Activated CD4-positive, alpha-beta memory T cell treated with anti-CD3 and anti-CD28 coated beads, Interleukin-2, amount 10 ng/mL, durations not matched to agents 7 days and 5 days (primary cell): ENCODE measurements around the gene SMAD1. TPM values are rescaled to one million over a fixed set of nuclear protein-coding genes. Genes with fewer than 3 reads are reported as not detected.
"Not testable (repeated sequence)": the region's sequence is repeated elsewhere in the genome, so short reads cannot be mapped to it uniquely, and the experiment has no call there.

Source experiments
- CTCF ChIA-PET: fragments of 350-600 bp; sonication (Branson Sonifier 250); formaldehyde crosslinking; loops from one replicate; lab custom pipeline; 2021; ENCODE audit warnings: antibody characterized with exemption, inconsistent platforms; lab: Charles Lee
- POLR2A ChIA-PET: fragments of 350-600 bp; sonication (Branson Sonifier 250); formaldehyde crosslinking; loops from one replicate; lab custom pipeline; 2021; ENCODE audit warnings: antibody characterized with exemption; lab: Charles Lee
- DNase-seq: peaks from one replicate; pipeline ENCODE4 v3.0.0-alpha.2; 2020
- H3K27ac Mint-ChIP-seq: one replicate; pipeline ENCODE4 v1.8.0; 2021; ENCODE audit warnings: mild to moderate bottlenecking, mixed read lengths
- H3K27me3 Mint-ChIP-seq: one replicate; pipeline ENCODE4 v1.8.0; 2021; ENCODE audit warnings: mixed read lengths
- H3K36me3 Mint-ChIP-seq: one replicate; pipeline ENCODE4 v1.8.0; 2021; ENCODE audit warnings: low read depth, mixed read lengths
- H3K4me1 Mint-ChIP-seq: one replicate; pipeline ENCODE4 v1.8.0; 2021; ENCODE audit warnings: mixed read lengths
- H3K4me3 Mint-ChIP-seq: one replicate; pipeline ENCODE4 v1.8.0; 2021; ENCODE audit warnings: mild to moderate bottlenecking, mixed read lengths
- H3K9me3 Mint-ChIP-seq: one replicate; pipeline ENCODE4 v1.8.0; 2021; ENCODE audit warnings: mixed read lengths
- total RNA-seq, 2 experiments: library from RNA; stranded (reverse); gene quantifications; one replicate each; pipeline ENCODE4 v1.2.3, GENCODE V29; 2021

The SMAD1 gene
- total RNA-seq, 2 experiments from 2014 or later: 1.9 to 2.1 TPM

DNA sequence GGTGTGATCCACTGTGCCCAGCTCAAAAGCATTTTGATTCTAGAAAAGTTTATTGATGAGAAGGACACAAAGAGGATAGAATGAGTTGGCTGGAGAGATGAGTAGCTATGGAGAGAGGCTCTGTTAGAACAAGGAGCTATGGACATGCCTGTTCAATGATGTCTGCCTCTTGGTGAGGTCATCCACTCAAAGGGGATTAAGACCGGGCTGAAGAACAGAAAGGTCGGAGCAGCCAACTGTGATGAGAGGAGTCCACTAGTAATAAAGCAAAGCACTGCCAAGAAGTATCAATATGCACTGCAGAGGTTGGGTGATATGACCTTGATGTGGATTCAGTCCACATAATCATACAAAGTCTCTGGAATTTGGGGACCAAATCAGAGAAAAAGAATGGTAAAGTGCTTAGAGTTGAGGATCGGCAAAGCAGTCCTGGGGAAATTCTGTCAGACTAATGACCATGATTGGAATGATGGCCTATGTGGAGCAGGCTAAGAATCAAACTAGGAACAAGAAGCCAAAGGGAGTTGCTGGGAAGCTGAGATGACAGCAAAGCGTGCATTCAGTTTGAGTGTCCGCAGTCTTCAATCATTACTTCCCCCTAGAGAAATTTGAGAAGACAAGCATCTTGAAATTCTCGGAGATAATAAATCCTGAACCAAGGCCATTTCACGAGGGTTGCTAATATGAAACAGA, 81.8 kb downstream of the SMAD1 start:
- Mint-ChIP-seq H3K27me3 (peaks cover 9% of the 10 kb centered on the region), H3K27ac (no peak overlapping the region), H3K4me1 (no peaks in the 10 kb centered on the region), H3K9me3 (peaks cover 3% of the 10 kb centered on the region), H3K36me3 (no peaks in the 10 kb centered on the region), H3K4me3 (no peak overlapping the region)
- ChIA-PET POLR2A (no interaction called here), CTCF (no interaction called here)
- DNase-seq: no peak

DNA sequence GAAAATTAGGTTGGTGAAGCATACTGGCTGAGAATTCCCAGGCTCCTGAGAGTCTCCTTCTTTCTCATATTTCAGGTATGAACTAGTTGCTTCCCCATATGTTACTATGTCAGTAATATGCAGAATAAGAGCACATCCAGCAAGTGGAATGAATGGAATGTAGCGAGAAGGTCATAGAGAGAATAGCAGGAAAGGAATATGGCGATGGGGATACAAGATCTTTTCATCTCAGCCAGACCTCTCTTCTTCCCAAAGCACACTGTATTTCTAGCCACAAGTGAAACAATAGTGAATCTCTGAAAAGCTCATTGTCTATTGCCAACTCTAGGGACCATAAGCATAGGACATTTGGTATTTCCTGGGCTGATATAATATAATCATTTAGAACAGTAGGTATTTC, 82.9 kb downstream of the SMAD1 start:
- POLR2A ChIA-PET: no interaction called here
- Mint-ChIP-seq H3K27me3 (peaks cover 18% of the 10 kb centered on the region), H3K36me3 (no peaks in the 10 kb centered on the region), H3K4me1 (no peaks in the 10 kb centered on the region), H3K9me3 (peaks cover 7% of the 10 kb centered on the region), H3K27ac (no peak overlapping the region), H3K4me3 (no peak overlapping the region)
- CTCF ChIA-PET: no interaction called here
- no peak for DNase-seq

DNA sequence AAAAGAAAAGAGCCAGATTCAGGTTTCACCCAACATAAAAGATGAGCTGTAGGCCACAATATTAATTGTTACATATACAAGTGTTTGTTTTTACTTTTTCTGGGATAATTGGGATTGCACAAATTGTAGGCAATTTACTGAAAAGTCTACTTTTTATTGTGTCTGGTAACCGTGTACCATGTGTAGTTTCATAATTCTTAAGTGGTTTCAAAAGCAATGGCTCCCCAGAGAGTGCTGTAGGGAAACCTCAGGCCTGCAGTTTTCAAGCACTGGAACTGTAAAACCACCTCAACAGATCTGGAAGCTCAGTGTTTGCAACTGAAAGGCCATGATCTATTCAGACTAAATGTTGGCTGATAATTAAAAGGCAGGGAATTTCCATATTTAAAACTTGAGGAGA, 83.7 kb downstream of the SMAD1 start:
- CTCF ChIA-PET: interaction anchor here (0.8 kb wide), 1 partner anchor 11 kb away, joined by 6 read pairs; no protein-coding TSS in a partner anchor
- POLR2A ChIA-PET: no interaction called here
- H3K9me3 Mint-ChIP-seq: peaks cover 7% of the 10 kb centered on the region
- no peaks in the 10 kb centered on the region for H3K4me1 Mint-ChIP-seq
- DNase-seq: no peak
- H3K36me3 Mint-ChIP-seq: no peaks in the 10 kb centered on the region
- no peak overlapping the region for H3K4me3 Mint-ChIP-seq
- no peak overlapping the region for H3K27ac Mint-ChIP-seq
- H3K27me3 Mint-ChIP-seq: peaks cover 18% of the 10 kb centered on the region

DNA sequence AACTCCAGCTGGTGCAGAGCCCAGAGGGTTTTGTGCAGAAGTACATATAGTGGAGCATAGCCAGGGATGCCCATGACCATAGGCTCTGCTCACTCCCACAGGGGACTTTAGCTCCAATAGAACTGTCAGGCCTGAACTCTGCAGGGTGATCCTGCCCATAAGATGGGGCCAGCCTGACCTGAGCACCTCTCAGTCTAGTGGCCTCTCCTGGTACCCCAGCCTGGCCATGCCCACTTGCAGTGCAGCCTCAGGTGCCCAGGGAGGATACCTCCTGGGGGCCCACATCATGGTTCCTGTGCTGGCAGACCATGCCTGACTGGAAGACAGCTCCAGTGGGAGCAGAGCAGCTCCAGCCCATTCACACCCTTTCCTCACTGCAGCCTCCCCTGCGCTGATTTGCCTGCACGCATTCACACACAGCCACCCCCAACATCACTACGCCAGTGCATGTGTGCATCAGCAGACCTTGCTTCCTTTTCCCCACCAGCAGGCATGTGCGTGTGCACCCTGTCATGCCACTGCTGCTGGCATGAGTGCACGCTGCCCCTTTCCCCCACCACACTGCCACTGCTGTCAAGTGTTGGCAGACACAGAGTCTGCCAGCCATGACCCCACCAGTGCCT, 84.5 kb downstream of the SMAD1 start:
- Mint-ChIP-seq H3K27me3 (peaks cover 18% of the 10 kb centered on the region), H3K27ac (no peak overlapping the region), H3K4me3 (no peak overlapping the region), H3K9me3 (peaks cover 7% of the 10 kb centered on the region), H3K36me3 (no peaks in the 10 kb centered on the region), H3K4me1 (no peaks in the 10 kb centered on the region)
- ChIA-PET CTCF (interaction anchor here (0.8 kb wide), 1 partner anchor 12 kb away, joined by 6 read pairs; no protein-coding TSS in a partner anchor), POLR2A (no interaction called here)
- no peak for DNase-seq

DNA sequence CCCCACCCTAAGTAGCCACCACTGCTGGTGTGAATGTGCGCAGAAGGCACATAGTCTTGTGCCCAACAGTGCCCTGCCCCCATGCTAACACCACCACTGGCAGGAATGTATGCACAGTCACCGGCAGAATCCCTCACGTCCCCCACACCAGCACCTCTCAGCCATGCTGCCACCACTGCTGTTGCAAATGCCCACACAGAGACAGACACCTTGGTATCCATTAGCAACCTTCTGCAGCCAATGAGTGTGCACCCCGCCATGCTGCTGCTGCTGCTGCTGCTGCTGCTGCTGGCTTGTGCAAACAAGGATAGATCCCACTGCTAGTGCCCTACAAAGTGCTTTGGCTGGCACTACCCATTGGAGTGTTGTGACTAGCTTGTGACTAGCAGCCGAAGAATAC, 85.1 kb downstream of the SMAD1 start:
- H3K4me3 Mint-ChIP-seq: no peak overlapping the region
- peaks cover 7% of the 10 kb centered on the region for H3K9me3 Mint-ChIP-seq
- H3K27ac Mint-ChIP-seq: no peak overlapping the region
- DNase-seq: no peak
- no peaks in the 10 kb centered on the region for H3K36me3 Mint-ChIP-seq
- no peaks in the 10 kb centered on the region for H3K4me1 Mint-ChIP-seq
- H3K27me3 Mint-ChIP-seq: peaks cover 18% of the 10 kb centered on the region
- CTCF ChIA-PET: no interaction called here
- POLR2A ChIA-PET: no interaction called here

- H3K9me3 Mint-ChIP-seq: peaks cover 9% of the 10 kb centered on the region
- CTCF ChIA-PET: no interaction called here
- no peaks in the 10 kb centered on the region for H3K36me3 Mint-ChIP-seq
- no peak overlapping the region for H3K4me3 Mint-ChIP-seq
- H3K4me1 Mint-ChIP-seq: no peaks in the 10 kb centered on the region
- POLR2A ChIA-PET: no interaction called here
- no peak overlapping the region for H3K27ac Mint-ChIP-seq
- DNase-seq: no peak
- peaks cover 18% of the 10 kb centered on the region for H3K27me3 Mint-ChIP-seq
These were observed 85.9 kb downstream of the SMAD1 start for GRCh38 chr4:145567516-145567915.

- POLR2A ChIA-PET, H3K36me3 Mint-ChIP-seq, CTCF ChIA-PET, DNase-seq, H3K4me1 Mint-ChIP-seq, H3K27ac Mint-ChIP-seq, H3K4me3 Mint-ChIP-seq, H3K9me3 Mint-ChIP-seq: not testable (repeated sequence)
- peaks cover 13% of the 10 kb centered on the region for H3K27me3 Mint-ChIP-seq
These were observed 92.9 kb downstream of the SMAD1 start for GRCh38 chr4:145574546-145574945.

GRCh38 chr4:145580906-145581305, 99.3 kb downstream of the SMAD1 start:
- Mint-ChIP-seq H3K27ac (no peak overlapping the region), H3K9me3 (no peaks in the 10 kb centered on the region), H3K27me3 (peaks cover 16% of the 10 kb centered on the region), H3K4me3 (no peak overlapping the region), H3K36me3 (no peaks in the 10 kb centered on the region), H3K4me1 (no peaks in the 10 kb centered on the region)
- DNase-seq: no peak
- ChIA-PET CTCF (no interaction called here), POLR2A (no interaction called here)

DNA sequence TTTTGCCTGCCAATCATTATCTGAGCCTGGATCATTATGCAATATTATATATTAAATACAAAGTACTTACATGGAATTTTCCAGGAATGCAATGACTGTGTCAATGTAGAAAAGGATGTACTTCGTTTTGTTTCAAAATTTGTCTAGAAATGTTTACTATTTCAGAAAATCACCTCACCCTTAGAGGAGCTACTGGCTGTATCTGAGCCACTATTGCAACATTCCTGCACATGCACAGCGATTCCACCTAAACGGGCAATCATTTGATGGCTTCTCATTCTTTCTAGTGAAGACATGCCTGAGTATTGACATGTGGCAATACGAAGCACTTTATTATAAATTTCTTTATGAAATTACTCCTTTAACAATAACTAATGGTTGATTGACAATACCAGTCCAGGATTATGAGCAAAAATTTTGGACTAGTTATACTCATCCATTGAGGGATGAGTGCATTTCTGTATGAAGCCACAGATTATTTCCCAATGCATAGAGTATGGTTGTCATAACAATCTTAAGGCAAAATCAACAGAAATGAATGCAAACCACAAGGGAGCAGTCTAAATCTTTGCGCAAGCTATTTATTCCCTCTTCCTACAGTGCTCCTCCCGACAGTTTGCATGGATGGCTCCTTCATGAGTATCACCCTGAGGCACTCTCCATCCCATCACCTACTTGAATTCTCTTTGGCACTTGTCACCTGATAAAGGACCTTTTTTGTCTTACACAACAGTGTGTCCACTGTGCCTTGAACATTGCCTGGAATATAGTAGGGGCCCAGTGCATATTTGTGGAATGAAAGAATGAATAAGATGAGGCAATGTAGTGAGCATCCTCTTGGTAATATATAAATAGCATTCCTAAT, 101.8 kb downstream of the SMAD1 start:
- ChIA-PET POLR2A (no interaction called here), CTCF (no interaction called here)
- no peaks in the 10 kb centered on the region for H3K9me3 Mint-ChIP-seq

GRCh38 chr4:145587088-145587754, 105.6 kb downstream of the SMAD1 start:
- peaks cover 21% of the 10 kb centered on the region for H3K27me3 Mint-ChIP-seq
- H3K4me3 Mint-ChIP-seq: no peak overlapping the region
- CTCF ChIA-PET: no interaction called here
- no peaks in the 10 kb centered on the region for H3K9me3 Mint-ChIP-seq
- no peak for DNase-seq
- H3K27ac Mint-ChIP-seq: no peak overlapping the region
- POLR2A ChIA-PET: no interaction called here
- H3K36me3 Mint-ChIP-seq: no peaks in the 10 kb centered on the region
- no peaks in the 10 kb centered on the region for H3K4me1 Mint-ChIP-seq

More for the DNA sequence above, 101.8 kb downstream of the SMAD1 start:
- DNase-seq: no peak
- no peak overlapping the region for H3K27ac Mint-ChIP-seq
- no peaks in the 10 kb centered on the region for H3K4me1 Mint-ChIP-seq
- H3K27me3 Mint-ChIP-seq: peaks cover 17% of the 10 kb centered on the region
- H3K4me3 Mint-ChIP-seq: no peak overlapping the region
- no peaks in the 10 kb centered on the region for H3K36me3 Mint-ChIP-seq

DNA sequence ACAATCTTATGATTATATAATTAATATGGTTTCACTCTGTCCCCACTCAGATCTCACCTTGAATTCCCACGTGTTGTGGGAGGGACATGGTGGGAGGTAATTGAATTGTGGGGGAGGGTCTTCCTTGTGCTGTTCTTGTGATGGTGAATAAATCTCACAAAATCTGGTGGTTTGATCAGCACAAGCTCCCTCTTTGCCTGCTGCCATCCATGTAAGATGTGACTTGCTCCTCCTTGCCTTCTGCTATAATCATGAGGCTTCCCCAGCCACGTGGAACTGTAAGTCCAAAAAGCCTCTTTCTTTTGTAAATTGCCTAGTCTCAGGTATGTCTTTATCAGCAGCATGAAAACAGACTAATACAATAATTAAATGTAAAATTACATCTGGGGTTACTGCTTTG, 107.7 kb downstream of the SMAD1 start:
- peaks cover 26% of the 10 kb centered on the region for H3K27me3 Mint-ChIP-seq
- H3K4me3 Mint-ChIP-seq, H3K4me1 Mint-ChIP-seq, H3K36me3 Mint-ChIP-seq, POLR2A ChIA-PET, H3K27ac Mint-ChIP-seq, CTCF ChIA-PET, DNase-seq, H3K9me3 Mint-ChIP-seq: not testable (repeated sequence)

DNA sequence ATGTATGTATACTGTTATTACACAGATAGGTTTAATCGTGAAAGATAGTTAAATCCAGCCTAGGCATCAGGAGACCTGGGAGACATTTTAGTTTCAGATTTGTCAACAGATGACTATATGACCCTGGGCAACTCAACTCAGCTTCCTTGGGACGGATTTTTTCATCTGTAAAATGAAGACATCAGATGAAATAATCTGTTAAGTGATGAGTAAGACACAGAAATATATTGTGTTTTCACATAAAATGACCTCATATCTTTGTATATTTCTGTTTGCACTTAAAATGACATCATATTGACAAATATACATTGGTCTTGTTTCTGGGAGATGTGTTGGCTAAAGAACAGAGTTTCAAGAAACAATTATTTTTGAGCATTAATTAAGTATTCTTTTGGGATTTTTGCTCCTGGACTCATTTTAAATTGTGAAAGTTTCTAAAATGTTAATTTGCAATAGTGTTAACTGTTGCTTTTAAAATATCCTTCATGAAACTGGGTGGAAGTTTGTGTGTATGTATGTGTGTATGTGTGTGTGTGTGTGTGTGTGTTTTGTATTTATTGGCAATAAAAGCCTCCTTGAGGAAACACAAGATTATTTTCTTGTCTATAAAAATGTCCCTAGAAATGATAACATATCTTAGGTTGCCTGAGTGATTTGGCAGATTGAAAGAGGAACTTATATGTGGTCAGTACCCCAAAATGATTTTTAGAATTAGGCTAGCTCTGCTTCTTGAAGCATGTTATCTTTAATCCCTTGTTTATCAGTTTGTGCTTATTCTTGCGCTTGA, 108.5 kb downstream of the SMAD1 start:
- Mint-ChIP-seq H3K27me3 (peaks cover 28% of the 10 kb centered on the region), H3K9me3 (no peaks in the 10 kb centered on the region), H3K36me3 (no peaks in the 10 kb centered on the region), H3K4me1 (no peaks in the 10 kb centered on the region), H3K27ac (no peak overlapping the region), H3K4me3 (no peak overlapping the region)
- ChIA-PET CTCF (no interaction called here), POLR2A (no interaction called here)
- no peak for DNase-seq
